SW 1271 (cell line): ENCODE data around the gene TCF4.

Source experiments
- DNase-seq, 2 experiments: peaks; one replicate each; lab custom pipeline; 2025; lab: John Stamatoyannopoulos, UW

TCF4 gene

DNA sequence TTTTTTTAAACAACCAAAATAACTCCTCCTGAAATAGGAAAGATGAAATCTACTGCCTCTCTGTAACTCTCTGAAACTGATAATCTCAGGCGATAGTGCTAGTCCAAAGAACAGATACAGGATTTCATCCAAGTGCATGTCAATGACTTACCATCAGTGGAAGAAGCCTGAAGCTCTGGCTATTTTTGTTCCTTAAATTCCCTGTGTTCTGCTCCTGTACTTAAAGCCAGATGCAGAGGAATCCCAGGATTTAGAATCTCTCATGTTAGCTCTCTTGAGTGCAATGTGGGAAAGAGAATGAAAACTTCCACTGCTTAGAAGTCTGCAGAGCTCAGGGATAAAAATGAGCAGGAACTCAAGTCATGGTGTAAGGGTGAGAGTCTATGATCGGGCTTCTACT is 291.9 kb downstream of the TCF4 start:
- DNase-seq: no peak

DNA sequence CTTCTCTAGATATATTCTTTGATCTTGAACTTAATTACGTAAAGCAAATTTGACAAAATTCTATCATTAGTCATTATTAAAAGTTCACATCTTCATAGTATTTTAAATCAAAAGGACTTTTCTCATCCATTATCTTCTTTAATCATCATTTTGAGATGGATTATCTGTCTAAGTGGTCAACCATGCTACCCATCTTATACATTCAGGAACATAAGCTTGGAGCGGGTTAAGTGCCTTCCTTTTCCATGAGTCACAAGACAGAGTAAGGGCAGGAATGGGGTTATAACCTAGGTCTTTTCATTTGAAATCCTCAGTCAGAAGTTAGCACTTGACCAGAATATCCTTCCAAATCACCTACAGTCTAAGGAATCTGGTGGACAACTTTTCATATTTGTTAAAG is 297.1 kb downstream of the TCF4 start:
- no peak for DNase-seq

DNA sequence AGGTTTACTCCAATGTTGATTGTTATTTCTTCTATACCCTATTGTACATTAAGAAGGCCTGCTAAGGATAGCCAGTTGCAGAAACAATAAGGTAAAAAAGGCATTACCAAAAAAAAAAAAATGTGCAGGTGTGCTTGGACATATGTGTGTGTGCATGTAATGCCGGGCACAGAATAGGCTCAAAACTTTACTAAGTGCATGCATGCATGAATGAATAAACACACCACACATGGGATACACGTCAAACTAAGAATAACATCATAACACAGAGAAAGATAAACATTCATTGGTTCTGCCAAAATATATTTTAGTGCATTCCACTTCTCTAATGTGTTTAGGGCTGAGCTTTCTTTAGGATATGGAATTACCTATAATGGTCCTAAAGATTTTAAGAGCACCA is 298.2 kb downstream of the TCF4 start:
- no peak for DNase-seq

GRCh38 chr18:55289048-55289447 is 298.9 kb downstream of the TCF4 start:
- DNase-seq: no peak

DNA sequence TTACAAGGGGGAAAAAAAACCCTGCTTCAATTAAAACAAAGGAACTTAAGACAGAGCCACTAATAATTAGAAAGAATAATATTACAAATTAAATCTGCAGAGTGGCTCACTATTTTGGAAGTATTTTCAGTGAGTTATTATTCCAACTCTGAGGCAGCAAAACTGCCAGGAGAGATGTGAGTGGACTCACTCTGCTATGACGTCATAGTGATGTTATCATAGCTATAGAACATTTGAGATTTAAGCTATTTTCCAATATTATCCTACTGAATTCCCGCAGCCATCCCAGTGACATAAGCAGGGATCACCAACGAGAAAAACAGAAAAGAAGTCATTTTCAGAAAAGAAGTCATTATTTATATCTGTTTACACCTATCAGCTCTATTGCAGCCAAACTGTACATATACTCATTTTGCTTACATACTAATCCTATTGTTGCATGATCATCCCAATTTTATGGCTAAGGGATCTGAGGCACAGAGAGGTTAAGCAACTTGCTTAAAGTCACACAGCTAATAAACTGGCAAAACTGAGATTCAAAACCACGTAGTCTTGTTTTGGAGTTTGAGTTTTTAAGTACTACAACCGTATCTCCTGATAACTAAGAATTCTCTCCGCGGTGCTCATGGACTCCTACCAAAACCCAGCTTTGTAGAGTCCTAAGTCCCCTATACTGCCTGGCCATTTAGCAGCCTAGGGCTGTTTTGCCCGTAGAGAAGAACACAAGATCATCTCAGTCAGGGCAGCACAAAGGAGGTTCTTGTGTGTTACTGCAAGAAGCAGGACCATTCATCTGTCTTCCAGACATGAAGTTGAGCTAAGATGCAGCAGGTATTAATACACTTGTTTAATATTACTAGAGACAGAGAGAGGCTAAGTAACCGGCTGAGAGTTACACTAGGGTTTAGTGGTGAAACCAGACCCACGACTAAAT is 299.8 kb downstream of the TCF4 start:
- DNase-seq: no peak

GRCh38 chr18:55287149-55287806 is 300.7 kb downstream of the TCF4 start:
- no peak for DNase-seq

DNA sequence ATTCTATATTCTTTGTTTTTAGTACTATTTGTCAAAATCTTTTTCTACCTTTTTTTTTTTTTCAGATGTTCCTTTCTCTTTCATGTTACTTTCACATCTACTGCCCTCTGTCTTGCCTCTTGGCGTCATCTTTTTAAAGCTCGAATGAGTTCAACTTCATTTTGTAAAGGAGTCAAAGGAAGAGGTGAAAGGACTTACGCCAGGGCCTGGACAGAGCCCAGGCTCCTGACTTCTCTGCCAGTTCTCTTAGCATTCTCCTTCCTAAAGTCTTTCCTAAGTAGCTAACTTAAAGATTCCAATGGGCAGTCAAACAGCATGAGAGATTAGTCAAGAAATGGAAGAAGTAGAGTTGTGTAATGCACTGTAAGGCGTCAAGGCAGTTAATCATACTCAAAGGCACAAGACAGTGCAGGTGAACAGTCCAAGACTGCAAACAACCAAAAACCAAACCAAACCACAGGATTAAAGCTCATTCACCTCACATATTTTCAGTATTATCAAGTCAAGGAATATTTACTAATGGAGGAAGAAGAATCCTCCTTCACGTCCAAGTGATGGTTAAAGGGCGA is 301.7 kb downstream of the TCF4 start:
- DNase-seq: no peak

GRCh38 chr18:55284614-55285013 is 303.4 kb downstream of the TCF4 start:
- DNase-seq: no peak

- no peak for DNase-seq
These were observed 304.7 kb downstream of the TCF4 start for GRCh38 chr18:55283309-55283708.

DNA sequence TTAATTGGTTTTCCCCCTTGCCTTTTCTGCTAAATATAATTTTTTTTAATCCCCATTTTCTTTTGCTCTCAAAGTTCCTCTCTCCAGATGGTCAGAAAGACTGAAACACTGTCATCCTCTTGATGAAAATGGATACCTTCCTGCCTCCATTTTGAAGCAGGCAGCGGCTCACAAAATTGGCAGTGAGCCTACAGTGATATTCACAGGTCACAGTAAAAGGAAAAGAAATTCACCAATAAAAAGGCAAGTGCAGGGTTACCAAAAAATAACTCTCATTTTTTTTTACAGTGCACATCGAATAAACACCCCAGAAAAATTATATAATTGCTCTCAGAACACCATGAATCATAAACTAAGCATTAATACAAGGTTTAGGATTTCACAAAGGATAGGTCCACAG is 307.5 kb downstream of the TCF4 start:
- DNase-seq: no peak

GRCh38 chr18:55275039-55275901 is 312.7 kb downstream of the TCF4 start:
- DNase-seq: peak in 1 of 2 experiments; percentile 18

- no peak for DNase-seq
These were observed 315.3 kb downstream of the TCF4 start for GRCh38 chr18:55272510-55273243.

DNA sequence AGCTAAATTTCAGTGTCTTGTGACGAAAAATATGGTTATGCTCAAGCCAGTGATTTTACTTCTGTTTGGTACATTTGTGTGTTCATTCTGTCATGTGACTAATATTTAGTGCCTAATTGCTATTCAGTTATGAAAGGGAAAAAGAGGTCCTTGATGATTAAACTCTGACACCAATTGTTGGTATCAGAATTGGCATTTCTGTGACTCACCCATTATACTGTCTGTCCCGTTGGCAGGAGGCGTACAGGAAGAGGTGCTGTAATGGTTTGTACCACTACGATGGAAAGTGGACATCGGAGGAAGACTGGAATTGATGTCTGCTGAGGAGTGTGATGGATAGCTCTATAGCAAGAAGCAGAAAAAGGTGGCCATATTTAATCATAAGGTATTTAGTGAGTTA is 318.4 kb downstream of the TCF4 start:
- no peak for DNase-seq

- DNase-seq: no peak
These were observed 319.2 kb downstream of the TCF4 start for GRCh38 chr18:55268628-55269275.

DNA sequence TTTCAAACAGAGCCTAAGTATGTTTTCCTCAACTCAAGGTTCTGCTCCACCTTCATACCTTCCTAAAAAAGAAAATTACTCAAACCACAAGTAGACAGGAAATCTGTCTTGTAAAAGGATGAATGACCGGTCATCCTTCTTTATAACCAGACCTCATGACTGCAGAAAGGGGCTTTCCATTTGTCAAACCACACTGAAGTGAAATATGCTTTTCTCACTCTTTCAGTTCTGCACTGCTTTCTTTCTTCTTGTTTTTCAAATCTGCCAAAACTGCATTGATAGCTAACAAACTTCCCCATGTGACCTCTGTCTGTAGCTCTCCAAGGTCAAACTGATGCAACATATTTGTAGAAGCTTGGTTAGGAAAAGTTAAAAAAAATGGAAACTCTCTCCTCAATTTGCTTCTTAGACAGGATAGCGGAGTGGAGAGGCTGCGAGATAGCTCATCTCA is 319.8 kb downstream of the TCF4 start:
- no peak for DNase-seq

- no peak for DNase-seq
These were observed 321.0 kb downstream of the TCF4 start for GRCh38 chr18:55266981-55267380.

GRCh38 chr18:55265984-55266383 is 322.0 kb downstream of the TCF4 start:
- no peak for DNase-seq

DNA sequence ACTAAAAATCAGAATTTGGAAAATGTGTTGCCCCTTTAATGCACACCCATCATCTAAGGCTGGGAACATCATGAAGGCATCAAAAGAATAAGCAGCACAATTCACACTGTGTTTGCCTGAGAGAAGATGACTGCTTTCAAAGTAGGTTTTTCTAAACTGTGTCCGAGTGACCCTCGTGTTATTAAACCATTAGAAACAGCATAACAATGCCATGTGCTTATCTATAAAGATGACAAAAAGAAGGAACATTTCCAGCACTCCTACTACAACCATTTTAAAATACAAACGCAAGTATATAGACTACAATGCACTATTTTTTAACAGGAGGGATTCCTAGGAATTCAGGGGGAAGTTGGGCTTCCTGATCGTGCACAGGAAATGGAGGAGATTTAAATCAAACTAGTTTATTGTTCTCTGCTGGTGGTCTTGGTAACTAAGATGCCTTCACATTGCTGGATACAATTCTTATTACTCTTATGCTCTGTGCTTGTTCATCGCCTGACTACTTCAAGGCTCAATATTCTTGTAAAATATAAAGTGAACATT is 322.8 kb downstream of the TCF4 start:
- DNase-seq: no peak

- no peak for DNase-seq
These were observed 323.9 kb downstream of the TCF4 start for GRCh38 chr18:55264108-55264507.

- no peak for DNase-seq
These were observed 325.9 kb downstream of the TCF4 start for GRCh38 chr18:55262021-55262560.
